HG03575 (cell line): Measurements from ENCODE around the gene CYTH2.
A peak's percentile ranks its signal among the peaks of the same experiment; 100 is the strongest.

Source experiments
- ATAC-seq: cut with Tn5 transposase; IDR thresholded peaks from one replicate; pipeline ENCODE4 v1.9.1; 2021; ENCODE audit not compliant: unreplicated experiment, insufficient number of reproducible peaks, low FRiP score; ENCODE audit errors: extremely low read depth

The CYTH2 gene, protein sequence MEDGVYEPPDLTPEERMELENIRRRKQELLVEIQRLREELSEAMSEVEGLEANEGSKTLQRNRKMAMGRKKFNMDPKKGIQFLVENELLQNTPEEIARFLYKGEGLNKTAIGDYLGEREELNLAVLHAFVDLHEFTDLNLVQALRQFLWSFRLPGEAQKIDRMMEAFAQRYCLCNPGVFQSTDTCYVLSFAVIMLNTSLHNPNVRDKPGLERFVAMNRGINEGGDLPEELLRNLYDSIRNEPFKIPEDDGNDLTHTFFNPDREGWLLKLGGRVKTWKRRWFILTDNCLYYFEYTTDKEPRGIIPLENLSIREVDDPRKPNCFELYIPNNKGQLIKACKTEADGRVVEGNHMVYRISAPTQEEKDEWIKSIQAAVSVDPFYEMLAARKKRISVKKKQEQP

DNA sequence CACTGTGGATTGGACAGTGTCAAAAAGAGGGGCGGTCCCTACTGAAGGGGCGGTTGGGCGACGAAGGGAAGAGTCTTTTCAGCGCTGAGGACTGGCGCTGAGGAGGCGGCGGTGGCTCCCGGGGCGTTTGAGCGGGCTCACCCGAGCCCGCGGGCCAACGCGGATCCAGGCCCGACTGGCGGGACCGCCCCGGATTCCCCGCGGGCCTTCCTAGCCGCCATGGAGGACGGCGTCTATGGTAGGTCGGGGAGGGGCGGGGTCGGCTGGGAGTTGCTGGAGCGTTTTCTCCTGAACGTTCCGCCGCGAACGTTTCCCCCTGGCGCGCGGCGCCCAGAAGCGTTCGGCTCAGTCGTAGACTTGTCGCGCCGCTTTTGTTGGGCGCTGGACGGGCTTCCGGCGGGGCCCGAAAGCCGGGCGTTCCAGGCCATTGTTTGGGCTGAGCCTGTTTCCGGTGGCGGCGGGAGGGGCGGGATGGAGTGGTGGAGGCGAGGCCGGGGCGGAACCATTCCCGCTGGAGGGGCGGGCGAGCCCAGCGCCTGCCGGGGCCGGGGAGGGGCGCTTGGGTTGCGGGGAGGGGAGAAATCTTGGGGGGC is at the start of gene CYTH2:
TSS of gene CYTH2 (plus strand) at position 81 of the 593 bp plus-strand sequence. CDS start at position 220, 139 bp downstream.
- no peak for ATAC-seq

DNA sequence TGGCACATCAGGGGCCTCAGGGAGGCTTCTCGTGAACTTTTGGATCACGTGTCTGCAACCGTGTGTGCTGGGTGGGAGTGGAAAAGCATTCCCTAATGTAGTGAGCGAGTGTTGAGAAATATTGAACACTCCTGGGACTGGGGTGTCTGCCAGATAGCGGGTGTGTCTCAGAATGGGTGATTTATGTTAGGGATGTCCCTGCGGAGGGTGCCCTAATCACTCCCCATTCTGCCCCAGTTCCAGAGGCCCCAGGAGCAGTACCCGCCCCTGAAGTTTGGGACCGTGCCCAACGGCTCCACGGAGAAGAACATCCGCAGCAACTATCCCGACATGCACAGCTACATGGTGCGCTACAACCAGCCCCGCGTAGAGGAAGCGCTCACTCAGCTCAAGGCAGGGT is 47.6 kb upstream of the CYTH2 start:
- ATAC-seq: no peak

DNA sequence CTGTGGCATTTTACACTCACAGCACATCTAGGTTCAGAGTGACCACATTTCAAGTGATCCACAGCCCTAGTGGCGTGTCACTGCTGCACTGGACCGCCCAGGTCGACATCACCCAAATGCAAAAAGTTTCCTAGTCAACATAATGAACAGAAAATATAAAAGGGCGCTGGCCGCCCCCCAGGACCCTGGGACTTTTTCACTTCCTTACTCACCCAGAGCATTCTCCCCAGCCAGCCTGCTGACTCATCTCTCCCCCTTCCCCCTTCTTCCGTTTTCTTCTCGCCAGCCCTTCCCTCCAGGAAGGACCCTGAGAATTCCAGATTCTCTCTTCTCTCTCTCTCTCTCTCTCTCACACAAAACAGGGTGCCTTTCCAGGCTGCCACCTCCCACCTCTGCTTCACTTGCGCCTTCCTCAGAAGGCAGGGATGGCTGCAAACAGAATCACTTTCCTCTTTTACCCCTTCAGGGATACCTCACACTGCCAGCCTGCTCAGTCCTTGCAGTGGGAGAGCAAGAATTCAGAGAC is 44.4 kb upstream of the CYTH2 start:
- no peak for ATAC-seq

DNA sequence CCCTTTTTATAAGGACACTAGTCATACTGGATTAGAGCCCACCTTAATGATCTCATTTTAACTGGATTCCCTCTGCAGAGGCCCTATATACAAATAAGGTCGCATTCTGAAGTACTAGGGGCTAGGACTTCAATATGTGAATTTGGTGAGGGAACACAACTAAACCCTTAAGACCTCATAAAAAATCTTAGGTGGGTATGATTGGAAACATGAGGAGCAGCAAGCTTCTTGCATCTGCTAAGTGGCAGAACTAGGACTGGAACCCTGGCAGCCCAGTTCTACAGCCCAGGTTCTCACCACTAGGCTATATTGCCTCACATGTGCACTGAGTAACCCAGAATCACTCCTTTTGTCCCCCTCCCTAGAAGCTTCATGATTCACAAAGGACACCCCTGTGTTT is 40.5 kb upstream of the CYTH2 start:
- no peak for ATAC-seq

DNA sequence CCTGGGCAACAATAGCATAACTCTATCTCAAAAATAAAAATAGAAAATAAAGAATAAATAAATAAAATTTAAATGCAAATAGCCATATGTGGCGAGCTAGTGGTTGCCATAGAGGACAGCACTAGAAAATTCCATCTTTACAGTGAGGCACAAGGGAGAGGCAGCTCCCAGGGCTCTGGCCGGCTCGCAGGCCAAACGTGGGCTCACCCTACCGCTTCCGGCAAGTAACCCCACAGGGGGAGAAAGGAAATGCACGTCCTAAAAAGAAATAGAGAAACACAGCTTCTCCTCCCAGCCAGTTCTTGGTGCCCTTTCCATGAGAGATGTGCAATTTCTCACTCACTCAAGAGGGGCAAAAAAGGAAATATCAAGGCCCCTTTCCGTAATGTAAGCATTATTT is 35.8 kb upstream of the CYTH2 start:
- no peak for ATAC-seq

DNA sequence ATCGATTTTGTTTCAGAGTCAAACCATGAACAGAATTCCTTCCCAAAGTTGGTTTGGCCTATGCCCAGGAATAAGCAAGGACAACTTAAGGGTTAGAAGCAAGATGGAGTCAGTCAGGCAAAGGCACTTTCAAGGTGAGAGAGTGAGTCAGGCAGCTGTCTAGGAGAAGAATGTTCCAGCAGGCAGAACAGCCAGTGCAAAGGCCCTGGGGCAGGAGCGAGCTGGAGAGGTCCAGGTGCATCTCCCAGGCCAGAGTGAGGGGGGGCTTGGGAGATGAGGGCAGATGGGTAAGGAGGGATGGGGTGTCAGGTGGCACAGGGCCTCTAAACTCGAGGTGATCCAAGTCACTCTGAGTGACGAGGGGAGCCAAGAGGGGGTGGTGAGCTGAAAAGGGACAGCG is 32.6 kb upstream of the CYTH2 start:
- ATAC-seq: no peak

DNA sequence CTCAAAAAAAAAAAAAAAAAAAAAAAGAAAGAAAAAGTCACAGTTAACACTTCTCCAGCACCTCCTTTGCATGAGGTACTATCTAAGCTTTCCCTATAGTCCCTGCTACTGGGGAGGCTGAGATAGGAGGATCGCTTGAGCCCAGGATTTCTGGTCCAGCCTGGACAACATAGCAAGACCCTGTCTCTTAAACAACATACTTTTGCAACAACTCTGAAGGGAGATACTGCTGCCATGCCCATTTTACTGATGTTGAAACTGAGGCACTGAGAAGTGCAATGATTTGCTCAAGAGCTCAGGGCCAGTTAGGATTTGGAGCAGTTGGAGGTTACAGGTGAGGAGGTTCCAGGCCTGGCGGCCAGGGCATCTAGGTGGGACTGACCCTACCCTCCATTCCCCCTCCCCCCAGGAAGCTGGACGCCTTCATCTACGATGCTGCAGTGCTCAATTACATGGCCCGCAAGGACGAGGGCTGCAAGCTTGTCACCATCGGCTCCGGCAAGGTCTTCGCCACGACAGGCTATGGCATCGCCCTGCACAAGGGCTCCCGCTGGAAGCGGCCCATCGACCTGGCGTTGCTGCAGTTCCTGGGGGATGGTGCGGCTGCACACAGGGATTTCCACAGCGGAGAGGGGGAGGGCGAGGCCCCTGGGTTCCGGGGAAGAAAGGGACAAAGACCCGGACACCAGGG is 27.7 kb upstream of the CYTH2 start:
- ATAC-seq: no peak

DNA sequence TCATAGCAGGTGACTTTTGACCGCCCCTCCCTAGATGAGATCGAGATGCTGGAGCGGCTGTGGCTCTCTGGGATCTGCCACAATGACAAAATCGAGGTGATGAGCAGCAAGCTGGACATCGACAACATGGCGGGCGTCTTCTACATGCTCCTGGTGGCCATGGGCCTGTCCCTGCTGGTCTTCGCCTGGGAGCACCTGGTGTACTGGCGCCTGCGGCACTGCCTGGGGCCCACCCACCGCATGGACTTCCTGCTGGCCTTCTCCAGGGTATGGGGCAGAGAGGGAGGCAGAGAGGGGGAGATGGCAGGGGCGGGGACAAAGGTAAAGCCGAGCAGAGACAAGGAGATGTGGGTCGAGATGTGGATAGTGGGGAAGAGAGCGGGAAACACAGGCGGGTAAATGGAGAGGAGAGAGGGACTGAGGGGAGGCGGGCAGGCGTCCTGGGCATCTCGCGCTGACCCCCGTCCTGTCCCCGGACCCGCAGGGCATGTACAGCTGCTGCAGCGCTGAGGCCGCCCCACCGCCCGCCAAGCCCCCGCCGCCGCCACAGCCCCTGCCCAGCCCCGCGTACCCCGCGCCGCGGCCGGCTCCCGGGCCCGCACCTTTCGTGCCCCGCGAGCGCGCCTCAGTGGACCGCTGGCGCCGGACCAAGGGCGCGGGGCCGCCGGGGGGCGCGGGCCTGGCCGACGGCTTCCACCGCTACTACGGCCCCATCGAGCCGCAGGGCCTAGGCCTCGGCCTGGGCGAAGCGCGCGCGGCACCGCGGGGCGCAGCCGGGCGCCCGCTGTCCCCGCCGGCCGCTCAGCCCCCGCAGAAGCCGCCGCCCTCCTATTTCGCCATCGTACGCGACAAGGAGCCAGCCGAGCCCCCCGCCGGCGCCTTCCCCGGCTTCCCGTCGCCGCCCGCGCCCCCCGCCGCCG is 26.8 kb upstream of the CYTH2 start:
- ATAC-seq: no peak

DNA sequence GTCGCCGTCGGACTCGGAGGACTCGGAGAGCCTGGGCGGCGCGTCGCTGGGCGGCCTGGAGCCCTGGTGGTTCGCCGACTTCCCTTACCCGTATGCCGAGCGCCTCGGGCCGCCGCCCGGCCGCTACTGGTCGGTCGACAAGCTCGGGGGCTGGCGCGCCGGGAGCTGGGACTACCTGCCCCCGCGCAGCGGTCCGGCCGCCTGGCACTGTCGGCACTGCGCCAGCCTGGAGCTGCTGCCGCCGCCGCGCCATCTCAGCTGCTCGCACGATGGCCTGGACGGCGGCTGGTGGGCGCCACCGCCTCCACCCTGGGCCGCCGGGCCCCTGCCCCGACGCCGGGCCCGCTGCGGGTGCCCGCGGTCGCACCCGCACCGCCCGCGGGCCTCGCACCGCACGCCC is 25.9 kb upstream of the CYTH2 start:
- ATAC-seq: no peak

DNA sequence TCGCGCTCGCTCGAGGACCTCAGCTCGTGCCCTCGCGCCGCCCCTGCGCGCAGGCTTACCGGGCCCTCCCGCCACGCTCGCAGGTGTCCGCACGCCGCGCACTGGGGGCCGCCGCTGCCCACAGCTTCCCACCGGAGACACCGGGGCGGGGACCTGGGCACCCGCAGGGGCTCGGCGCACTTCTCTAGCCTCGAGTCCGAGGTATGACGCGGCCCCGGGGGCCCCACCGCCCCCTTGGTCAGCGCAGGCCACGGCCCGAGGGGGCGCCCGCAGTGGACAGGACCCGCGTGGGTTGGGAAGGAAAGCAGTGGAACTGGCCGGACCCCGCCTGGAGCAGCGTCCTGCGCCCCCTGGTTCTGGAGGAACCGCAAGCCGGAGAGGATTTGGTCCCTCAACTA is 25.4 kb upstream of the CYTH2 start:
- ATAC-seq: no peak

DNA sequence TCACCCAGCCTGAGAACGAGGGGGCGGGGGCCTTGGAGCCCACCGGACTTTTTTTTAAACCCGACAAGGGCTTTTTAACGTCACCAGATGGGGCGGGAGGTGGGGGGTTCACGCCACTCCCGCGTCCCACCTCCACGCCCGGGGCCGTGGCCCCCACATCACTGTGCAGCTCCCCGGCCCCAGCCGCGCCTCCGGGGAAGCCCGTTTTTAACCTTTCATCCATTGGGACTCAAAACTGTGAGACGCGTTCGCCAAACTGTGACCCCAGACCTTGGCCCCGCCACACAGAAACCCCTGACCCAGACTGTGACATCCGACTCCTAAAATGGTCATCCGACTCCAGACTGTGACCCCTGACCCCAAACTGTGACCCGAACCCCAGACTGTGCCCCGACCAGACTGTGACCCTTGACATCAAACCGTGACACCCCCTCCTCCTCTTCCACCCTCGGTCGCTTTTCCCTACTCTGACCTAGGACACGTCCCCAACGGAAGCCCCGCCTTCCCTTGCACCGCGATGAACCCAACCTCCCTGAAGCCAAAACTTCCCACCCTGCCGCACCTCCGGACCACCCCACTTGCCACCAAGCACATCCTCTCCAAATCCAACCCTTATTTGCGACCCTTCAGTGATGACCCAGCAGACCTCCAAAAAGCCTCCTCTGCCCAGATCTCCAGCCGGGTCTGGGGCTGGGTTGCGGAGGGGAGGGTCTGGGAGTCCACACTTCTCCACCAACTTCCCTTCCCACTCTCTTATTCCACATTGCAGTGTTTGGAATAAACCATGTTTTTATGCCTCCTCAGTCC is 24.8 kb upstream of the CYTH2 start:
- no peak for ATAC-seq

DNA sequence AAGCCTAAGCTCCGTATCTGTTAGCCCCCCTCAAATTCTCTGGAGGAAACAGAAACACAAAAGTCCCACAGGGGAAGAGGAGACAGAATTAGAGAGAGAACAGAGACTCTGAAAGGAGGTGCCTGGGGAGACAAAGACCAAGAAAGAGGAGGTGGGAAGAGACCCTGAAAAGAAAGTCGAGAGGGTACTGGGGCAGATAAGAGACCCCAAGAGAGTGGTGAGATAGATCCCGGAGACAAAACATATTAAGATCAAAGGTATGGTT is 24.3 kb upstream of the CYTH2 start:
- no peak for ATAC-seq

DNA sequence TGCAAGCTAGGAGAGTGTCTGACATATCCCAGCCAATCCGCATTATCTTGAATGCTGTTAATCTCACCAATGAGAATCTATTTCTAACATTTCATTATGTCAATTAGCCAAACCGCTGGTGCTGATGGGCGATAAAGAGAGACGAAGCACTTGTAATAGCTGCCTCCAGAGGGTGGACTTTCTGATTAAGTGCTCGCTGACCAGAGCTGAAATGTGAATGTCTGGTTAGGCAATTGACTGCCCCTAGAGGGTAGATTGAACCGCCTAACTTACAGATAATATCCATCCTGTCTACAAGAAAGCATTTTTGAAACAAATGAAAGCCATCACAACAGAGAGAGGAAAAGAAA is 23.9 kb upstream of the CYTH2 start:
- ATAC-seq: peak; percentile 9

DNA sequence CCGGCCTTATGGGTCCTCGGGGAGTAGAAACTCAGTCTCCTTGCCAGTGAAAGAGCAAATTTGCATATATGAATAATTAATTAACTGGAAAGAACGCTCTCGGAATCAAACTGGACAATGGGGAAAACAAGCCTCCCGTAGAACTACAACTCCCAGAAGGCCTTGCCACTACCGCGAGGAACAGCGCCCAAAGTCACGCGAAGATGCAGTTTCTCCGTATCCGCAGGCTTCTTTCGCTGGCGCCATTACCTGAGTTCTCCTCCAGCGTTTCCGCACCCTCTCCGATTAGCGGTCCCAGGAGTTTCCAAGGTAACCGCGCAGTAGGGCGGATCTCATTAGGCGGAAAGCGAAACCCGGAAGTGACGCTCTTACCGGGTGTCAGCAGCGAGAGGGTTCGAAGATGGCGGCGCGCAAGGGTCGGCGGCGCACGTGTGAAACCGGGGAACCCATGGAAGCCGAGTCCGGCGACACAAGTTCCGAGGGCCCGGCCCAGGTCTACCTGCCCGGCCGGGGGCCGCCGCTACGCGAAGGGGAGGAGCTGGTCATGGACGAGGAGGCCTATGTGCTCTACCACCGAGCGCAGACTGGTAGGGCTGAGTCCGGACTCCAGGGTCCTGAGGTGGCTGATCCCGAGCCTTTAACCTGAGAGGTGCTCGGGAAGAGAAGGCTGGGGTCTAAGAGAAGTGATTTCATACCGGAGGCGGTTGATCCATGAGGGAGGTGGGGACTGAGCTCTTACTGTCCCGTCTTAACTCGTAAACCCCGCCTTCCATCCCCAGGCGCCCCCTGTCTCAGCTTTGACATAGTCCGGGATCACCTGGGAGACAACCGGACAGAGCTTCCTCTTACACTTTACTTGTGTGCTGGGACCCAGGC is 23.3 kb upstream of the CYTH2 start, which contains the start of gene GRWD1:
TSS of gene GRWD1 (plus strand) at position 378 of the 876 bp plus-strand sequence. CDS start at position 401, 23 bp downstream.
- peak; percentile 37 for ATAC-seq

DNA sequence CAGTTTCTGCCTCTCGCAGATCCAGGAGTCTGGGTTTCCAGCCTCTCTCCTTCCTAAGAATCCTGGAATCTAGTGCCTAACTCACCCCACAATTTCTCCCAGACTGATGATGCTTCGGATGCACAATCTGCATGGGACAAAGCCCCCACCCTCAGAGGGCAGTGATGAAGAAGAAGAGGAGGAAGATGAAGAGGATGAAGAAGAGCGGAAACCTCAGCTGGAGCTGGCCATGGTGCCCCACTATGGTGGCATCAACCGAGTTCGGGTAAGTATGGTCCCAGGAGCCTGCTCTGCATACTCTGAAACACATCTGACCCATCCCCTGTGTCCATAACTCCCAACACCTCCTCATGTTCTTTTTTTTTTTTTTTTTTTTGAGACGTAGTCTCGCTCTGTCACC is 22.6 kb upstream of the CYTH2 start:
- ATAC-seq: no peak

DNA sequence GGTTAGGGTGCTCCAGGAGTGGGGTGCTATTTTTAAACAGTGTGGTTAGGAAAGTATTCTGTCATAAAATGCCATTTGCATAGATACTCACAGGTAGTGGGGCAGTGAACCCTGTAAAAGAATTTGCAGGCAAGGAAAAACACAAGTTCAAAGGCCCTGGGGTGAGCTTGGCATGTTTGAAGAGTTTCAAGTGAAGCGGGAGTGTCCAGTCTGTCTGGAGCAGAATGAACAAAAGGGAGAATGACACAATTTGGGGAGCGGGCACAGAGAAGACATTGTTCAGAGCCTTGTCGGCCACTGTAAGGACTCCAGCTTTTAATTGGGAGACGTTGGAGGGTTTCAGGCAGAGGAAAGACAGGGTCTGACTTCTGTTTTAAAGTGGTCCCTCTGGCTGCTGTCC is 20.6 kb upstream of the CYTH2 start:
- no peak for ATAC-seq

DNA sequence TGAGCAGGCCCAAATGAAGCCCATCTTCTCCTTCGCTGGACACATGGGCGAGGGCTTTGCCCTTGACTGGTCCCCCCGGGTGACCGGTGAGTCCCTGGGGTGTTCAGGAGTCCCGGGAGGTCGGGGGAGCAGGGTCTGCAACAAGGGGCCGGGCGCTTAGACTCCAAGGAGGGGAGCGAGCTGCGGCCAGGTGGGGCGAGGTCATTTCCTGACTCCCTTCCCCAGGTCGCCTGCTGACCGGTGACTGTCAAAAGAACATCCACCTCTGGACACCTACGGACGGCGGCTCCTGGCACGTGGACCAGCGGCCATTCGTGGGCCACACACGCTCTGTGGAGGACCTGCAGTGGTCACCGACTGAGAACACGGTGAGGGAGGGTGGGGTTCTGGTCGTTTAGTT is 18.7 kb upstream of the CYTH2 start:
- no peak for ATAC-seq

DNA sequence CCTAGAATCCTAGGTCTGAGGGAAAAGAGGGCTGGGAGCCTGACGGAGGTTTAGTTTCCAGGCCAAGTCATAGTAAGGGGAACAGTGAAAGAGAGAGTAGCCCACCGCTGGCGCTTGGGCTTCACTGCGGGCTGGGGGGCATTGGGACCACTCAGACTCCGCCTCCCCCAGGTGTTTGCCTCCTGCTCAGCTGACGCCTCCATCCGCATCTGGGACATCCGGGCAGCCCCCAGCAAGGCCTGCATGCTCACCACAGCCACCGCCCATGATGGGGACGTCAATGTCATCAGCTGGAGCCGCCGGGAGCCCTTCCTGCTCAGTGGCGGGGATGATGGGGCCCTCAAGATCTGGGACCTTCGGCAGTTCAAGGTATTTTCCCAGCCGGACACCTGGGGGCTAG is 18.3 kb upstream of the CYTH2 start:
- no peak for ATAC-seq
